GM18526 (cell line): ENCODE results near the gene NATD1.

Source experiments
- POLR2A ChIP-seq: IDR thresholded peaks from 3 replicates; pipeline ENCODE4 v1.6.1; 2011; ENCODE audit not compliant: insufficient read length; ENCODE audit errors: extremely low read depth

Gene NATD1

GRCh38 chr17:21284319-21285163, 31.3 kb upstream of the NATD1 start, which contains the start of gene MAP2K3:
Gene MAP2K3, plus strand, starts transcription at chr17:21284711. Its CDS starts 210 bp downstream, at chr17:21284921.
- peak; percentile 82 for TF ChIP-seq POLR2A

DNA sequence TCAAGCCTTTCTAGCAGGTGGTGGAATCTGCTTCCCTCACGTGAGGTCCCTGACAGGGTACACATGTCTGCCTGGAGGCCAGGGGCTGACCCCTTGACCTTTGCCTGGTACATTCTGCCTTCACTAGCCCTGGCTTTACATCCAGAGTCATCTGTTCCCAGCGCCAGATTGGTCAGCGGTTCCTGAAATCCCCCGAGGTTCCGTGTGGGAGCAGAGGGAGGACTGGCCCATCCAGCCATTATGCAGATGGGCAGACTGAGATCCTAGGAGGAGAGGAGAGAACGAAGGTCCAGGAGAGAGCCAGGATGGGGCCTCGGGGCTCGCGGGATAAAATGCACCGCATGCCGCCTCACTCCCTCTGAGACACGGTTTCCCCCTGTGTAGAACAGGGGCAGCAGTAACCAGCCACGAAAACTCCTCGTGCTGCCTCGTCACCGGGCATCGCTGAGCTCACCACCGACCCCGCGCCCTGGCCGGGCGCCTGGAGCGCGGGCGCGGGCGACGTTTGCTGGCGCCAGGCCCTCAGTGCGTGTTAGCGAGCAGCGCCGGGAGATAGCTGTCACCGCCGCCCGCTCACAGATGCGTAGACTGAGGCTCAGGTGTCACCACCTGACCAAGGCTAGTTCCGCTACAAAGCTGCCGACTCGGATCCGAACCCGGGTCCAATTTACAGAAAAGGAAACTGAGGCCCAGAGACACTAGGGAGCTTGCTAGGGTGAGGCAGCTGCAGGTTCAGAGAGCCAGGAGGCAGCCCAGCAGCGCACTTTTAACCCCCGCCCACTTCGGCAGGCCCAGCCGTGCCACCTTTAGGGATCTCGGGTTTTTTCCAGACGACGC, 30.5 kb upstream of the NATD1 start:
- TF ChIP-seq POLR2A, result no peak

DNA sequence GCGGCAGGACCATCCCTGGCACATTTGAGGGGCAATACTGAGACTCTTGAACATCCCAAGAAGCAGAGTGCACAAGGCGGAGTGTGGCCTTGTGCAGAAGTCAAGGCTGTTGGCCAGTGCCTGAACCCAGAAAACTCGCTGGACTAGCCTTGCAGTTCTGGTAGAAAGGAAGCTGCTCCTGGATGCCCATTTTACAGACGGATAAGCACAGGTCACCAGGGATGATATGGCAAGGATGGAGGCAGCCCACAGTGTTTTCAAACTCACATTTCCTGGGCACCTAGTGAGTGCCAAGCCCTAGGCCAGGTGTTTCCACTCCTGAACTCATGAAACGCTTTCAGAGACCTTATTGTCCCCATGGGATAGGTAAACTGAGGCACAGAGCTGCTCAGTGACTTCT, 29.6 kb upstream of the NATD1 start:
- TF ChIP-seq POLR2A, result no peak

- no peak for TF ChIP-seq POLR2A
These were observed 29.0 kb upstream of the NATD1 start for GRCh38 chr17:21282231-21282630.

DNA sequence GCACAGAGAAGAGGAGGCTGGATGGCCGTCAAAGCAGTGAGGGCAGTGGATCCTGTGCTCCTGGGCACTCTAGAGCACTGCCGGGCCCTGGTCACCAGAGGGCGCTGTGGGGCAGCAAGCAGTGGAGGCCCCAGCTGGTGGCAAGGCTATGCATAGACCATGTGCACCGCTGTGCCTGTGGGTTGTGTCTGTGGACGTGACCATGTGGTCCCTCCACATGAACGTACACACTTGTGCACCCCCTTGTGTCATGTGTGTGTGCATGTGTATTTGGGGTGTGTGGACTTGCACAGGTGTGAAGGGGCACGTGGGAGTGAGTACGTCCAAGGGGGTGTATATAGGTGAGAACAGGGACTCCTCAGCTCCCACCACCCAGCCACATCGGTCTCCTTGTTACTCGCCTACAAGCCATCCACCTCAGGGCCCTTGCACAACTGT, 26.9 kb upstream of the NATD1 start:
- no peak for TF ChIP-seq POLR2A

DNA sequence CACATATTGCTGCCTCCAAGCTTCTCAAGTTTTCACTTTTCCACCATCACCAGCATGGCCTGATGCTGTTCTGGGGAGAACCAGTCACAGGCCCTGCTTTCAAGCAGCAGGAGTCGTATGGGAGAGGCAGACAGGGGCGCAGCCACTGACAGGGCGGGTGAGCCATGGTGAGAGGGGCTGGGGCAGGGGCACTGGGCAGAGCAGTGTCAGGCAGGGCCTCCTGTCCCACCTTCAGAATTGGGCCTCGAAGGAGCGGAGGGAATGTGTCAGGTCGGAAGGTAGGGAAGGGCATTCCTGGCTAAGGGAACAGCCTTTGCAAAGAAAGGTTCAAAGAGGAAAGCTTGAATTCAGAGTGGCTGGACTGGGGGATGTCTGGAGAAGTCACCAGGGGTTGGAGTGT, 26.4 kb upstream of the NATD1 start:
- no peak for TF ChIP-seq POLR2A

DNA sequence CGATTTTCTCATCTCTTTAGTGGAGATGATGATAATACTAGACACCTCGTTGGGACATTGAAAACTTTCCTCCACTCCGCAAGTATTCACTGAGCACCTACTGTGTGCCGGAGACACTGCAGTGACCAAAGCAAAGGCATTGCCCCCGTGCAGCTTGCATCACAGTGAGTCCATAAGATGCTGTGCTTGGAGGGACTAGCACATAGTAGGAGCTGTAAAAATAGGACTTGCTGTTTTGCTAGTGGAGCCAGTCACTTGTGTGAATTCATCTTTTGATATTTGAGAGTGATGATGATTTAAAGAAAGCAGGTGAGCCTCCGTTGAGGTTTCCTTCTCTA, 26.0 kb upstream of the NATD1 start:
- no peak for TF ChIP-seq POLR2A

- no peak for TF ChIP-seq POLR2A
These were observed 25.4 kb upstream of the NATD1 start for GRCh38 chr17:21278450-21279197.

- no peak for TF ChIP-seq POLR2A
These were observed 24.1 kb upstream of the NATD1 start for GRCh38 chr17:21277332-21277731.

DNA sequence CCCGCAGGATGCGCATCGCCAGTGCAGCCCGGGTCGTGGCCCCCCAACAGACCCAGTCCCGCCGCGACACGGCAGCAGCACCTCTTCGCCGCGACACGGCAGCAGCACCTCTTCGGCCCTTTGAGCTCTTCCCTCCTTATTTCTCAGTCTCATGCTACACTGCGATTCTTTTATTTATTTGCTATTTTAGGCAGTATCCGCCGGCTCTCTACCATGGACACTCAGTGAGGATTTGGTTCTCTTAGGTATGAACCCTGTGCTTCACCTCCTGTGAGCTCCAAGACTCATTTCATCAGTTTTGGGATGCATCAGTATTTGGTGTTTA, 23.0 kb upstream of the NATD1 start:
- TF ChIP-seq POLR2A, result no peak

GRCh38 chr17:21275579-21276263, 22.5 kb upstream of the NATD1 start:
- peak; percentile 65 for TF ChIP-seq POLR2A

DNA sequence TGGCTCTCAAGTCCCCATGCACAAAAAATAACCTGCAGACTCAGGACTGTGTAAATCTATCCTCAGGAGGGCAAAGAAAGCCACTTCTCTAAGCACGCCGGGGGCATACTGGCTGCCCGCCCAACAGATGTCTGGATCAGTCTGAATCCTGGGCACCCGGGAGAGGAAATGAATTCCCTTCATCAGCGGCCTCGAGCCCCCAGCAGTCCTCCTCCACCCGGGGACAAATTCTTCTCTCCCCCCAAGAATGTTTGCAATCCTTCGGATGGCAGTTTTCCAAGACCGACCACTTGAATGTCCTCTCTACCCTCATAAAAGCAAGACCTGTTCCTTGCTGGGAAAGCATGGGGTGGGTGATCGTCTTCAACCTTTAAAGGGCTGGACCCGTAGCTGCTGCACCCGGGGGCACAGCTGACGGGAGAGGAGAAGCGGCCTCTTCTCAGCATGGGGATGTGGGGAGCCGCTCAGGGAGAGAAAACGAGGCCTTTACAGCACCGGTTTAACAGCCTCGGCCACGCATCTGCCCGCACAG, 21.9 kb upstream of the NATD1 start:
- TF ChIP-seq POLR2A, result no peak

DNA sequence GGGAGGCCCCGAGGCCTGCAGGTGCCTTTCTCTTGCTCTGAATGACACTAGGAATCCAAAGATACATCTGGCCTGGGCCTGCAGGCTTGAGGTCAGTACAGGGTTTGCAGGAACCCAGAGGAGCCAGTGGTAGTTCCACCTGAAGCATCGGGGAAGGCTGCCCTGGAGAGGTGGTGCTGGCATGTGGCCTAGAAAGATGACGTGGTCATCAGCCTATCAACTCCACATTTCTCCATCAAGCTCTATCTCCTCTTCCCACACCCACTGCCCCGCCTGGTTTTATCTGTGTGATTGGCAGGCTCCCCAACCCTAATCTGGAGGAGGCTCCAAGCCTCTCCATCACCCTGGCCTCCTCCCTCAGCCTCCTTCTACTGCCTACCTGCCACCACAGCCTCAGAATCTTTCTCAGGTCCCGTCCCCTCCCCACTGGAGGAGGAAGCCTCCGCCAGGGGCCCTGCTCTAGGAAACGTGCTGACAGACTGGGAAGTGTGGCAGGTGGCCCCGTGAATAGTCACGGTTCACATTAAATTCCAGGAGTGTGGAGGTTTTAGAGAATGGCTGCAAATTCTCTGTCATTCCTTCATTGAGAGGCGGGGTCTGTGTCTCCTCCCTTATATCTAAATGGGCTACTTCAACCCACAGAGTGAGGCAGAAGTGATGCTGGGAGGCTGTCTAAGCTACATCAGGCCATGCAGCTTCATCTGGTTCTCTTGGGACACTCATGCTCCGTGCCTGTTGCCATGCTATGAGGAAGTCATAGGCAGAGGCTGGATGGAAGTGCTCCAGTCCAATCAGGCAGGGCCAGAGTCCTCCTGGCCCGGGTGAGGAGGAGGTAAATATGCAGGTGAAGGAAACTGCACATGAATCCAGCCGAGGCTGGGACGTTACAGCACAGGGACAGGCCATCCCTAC, 19.9 kb upstream of the NATD1 start:
- TF ChIP-seq POLR2A, result no peak

- no peak for TF ChIP-seq POLR2A
These were observed 19.0 kb upstream of the NATD1 start for GRCh38 chr17:21272250-21272649.

- TF ChIP-seq POLR2A, result no peak
These were observed 18.4 kb upstream of the NATD1 start for GRCh38 chr17:21271454-21272183.
